ENCODE results near the gene ZPBP2. TPM values are rescaled to one million over a fixed set of nuclear protein-coding genes. Genes with fewer than 3 reads are reported as not detected.

The ZPBP2 gene
- total RNA-seq, 1 experiment from 2014 or later: not detected

DNA sequence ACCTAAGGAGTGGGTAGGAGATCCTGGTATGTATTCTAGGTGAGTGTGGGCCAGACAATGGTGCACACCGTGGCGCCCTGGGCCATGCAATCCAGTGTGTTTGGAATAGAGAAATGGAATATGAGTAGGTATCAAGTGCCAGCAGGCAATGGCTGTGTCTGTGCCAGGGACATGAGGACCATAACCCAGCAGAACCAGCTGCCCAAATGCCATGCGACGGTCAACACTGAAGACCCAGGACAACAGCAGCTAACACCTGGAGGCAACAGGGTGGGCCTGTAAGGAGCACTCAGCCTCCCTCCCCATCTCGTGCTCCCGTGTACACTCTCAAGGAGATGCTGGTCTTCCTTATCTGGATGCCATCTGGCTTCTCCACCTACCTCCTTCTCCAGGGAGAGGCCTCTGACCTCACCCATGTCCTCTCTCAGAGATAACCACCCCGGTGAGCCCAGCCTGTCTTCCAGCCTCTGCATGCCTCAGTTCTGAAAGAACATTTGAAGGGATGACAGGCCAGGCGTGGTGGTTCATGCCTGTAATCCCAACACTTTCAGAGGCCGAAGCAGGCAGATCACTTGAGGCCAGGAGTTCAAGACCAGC is 51.2 kb downstream of the ZPBP2 start:
- H2BK12ac ChIP-seq (ENCODE audit: insufficient read length, low read depth, low read length): no peak overlapping the region
- H3K27me3 ChIP-seq (ENCODE audit: insufficient read depth, low read length): no peaks in the 10 kb centered on the region
- no peak overlapping the region for H4K8ac ChIP-seq (replicated peaks; ENCODE audit: insufficient read length, low read depth, low read length)
- no peak overlapping the region for H2BK120ac ChIP-seq (ENCODE audit: low read depth, low read length, poor library complexity, severe bottlenecking)
- H2BK15ac ChIP-seq (ENCODE audit: low read depth, low read length): no peak overlapping the region
- no peak overlapping the region for H3K18ac ChIP-seq (ENCODE audit: insufficient read length, low read depth, low read length)
- H4K91ac ChIP-seq (ENCODE audit: insufficient read length, low read depth, low read length): no peak overlapping the region
- Mint-ChIP-seq H3K27ac (no peak overlapping the region), H3K4me1 (peaks cover 2 to 4% of the 10 kb centered on the region in 2 experiments), H3K27me3 (ENCODE audit: low read depth) (no peaks in the 10 kb centered on the region; the same call in 1 of the 2 replicates), H3K4me3 (no peak overlapping the region), H3K9me3 (no peaks in the 10 kb centered on the region), H3K36me3 (ENCODE audit: insufficient read depth in 1 of 3, low read depth in 3 of 3) (peaks cover 20 to 47% (median 46%) of the 10 kb centered on the region in 3 experiments; a peak in 6 of 7 replicates)
- H4K5ac ChIP-seq (ENCODE audit: insufficient read length, low read depth, low read length): no peak overlapping the region
- H3K9me3 ChIP-seq (ENCODE audit: control insufficient read depth, low read depth, low read length): no peaks in the 10 kb centered on the region
- no peaks in the 10 kb centered on the region for H3K79me1 ChIP-seq (ENCODE audit: insufficient read depth, low read depth, low read length, poor library complexity, severe bottlenecking)
- TF ChIP-seq, protein P1, sequence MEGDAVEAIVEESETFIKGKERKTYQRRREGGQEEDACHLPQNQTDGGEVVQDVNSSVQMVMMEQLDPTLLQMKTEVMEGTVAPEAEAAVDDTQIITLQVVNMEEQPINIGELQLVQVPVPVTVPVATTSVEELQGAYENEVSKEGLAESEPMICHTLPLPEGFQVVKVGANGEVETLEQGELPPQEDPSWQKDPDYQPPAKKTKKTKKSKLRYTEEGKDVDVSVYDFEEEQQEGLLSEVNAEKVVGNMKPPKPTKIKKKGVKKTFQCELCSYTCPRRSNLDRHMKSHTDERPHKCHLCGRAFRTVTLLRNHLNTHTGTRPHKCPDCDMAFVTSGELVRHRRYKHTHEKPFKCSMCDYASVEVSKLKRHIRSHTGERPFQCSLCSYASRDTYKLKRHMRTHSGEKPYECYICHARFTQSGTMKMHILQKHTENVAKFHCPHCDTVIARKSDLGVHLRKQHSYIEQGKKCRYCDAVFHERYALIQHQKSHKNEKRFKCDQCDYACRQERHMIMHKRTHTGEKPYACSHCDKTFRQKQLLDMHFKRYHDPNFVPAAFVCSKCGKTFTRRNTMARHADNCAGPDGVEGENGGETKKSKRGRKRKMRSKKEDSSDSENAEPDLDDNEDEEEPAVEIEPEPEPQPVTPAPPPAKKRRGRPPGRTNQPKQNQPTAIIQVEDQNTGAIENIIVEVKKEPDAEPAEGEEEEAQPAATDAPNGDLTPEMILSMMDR (conservative IDR thresholded peaks at IDR 0.05): no peak
- H3K14ac ChIP-seq (ENCODE audit: insufficient read depth, low read length): no peak overlapping the region
- no CpG with 5 or more reads among the region's 9 CpGs for WGBS (ENCODE audit: extremely low coverage, insufficient read length, low lambda C conversion rate)
- H3K4me1 ChIP-seq (ENCODE audit: insufficient read depth, low read length): no peaks in the 10 kb centered on the region
- no peak overlapping the region for H2BK20ac ChIP-seq (ENCODE audit: low read depth, low read length, poor library complexity, severe bottlenecking)
- H3K4ac ChIP-seq (ENCODE audit: low read depth, low read length): no peak overlapping the region
- H4K20me1 ChIP-seq (ENCODE audit: control insufficient read depth, insufficient read depth, insufficient read length): no peaks in the 10 kb centered on the region
- H2BK5ac ChIP-seq (ENCODE audit: insufficient read length, low read length): no peak overlapping the region
- no peak overlapping the region for H3T11ph ChIP-seq (ENCODE audit: low read length)
- no peak overlapping the region for H3K27ac ChIP-seq (ENCODE audit: insufficient read length, low read depth, low read length)
- DNase-seq: no peak
- no peak overlapping the region for H2AK5ac ChIP-seq (ENCODE audit: insufficient read length, low read length)
- H3K9ac ChIP-seq (ENCODE audit: extremely low read depth, insufficient read length, low read length): no peak overlapping the region
- H3K23me2 ChIP-seq (ENCODE audit: insufficient read length, low read depth, low read length, poor library complexity, severe bottlenecking): no peaks in the 10 kb centered on the region
- H3K23ac ChIP-seq (ENCODE audit: insufficient read length, low read depth, low read length): no peak overlapping the region
- no peak overlapping the region for H3K4me2 ChIP-seq (ENCODE audit: insufficient read depth, insufficient read length, low read length)
- no peak overlapping the region for H3K56ac ChIP-seq (ENCODE audit: insufficient read length, low read depth, low read length)
- H3K79me2 ChIP-seq (ENCODE audit: insufficient read depth, low read length): no peaks in the 10 kb centered on the region
- no peak overlapping the region for H2AFZ ChIP-seq (ENCODE audit: low read length)

Measured in H9 (cell line).